HG03066 (cell line): ENCODE measurements around the gene S100A2.
"Not testable (repeated sequence)": the region's sequence is repeated elsewhere in the genome, so short reads cannot be mapped to it uniquely, and the experiment has no call there.

Source experiments
- ATAC-seq: cut with Tn5 transposase; IDR thresholded peaks from one replicate; pipeline ENCODE4 v1.9.1; 2021; ENCODE audit warnings: low read depth; ENCODE audit not compliant: unreplicated experiment

The S100A2 gene

DNA sequence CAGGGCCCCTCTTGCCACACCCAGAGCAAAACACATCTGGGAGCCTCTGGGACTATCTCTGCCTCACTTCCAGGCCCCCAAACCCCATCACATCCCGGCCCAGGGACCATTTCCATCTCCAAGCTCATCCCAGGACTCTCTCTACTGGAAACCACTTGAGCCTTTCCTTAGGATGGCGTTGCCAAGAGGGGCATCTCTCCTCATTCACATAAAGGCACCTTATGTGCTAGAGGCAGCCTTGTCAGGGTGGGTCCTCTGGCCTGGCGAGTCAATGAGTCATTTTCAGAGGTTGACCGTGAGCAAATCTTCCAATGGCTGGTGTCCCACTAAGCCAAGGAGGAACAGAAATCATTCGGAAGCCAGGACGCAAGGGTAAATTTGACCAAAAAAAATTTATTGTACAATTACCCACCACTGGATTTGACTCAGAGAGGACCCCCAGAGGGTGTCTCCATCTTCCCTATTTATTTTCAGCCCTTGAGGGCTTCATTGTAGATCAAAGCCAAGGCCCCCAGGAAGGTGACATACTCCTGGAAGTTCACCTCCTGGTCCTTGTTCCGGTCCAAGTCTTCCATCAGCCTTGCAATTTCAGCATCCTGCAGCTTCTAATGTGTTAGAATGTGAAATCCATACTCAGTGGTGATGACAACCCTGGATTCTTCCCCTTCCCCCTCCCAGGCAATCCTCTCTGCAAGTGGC is 31.3 kb downstream of the S100A2 start:
- no peak for ATAC-seq

DNA sequence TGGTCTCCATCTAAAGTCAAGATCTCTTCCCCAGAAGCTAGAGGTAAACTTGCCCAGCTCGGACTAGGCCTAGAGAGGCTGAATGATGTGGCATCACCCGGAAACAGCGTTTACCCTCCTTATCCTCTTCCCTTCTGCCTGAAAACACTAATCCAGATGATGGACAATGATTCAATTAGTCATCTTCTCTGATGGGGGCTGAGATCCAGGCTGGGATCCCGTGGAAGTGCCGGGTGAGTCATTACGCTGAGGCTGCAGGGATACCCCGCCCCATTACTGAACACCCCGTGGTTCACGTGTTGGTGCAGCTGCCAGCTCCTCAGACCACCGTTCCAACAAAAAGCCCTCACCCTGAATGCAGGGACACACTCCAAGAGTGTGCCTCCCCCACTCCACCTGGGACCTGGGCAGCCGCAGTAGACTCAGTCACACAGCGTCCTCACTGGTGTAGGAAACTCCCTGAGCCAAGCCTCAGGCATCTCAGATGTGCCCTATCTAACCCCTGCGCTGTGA is 31.9 kb downstream of the S100A2 start:
- ATAC-seq = no peak

DNA sequence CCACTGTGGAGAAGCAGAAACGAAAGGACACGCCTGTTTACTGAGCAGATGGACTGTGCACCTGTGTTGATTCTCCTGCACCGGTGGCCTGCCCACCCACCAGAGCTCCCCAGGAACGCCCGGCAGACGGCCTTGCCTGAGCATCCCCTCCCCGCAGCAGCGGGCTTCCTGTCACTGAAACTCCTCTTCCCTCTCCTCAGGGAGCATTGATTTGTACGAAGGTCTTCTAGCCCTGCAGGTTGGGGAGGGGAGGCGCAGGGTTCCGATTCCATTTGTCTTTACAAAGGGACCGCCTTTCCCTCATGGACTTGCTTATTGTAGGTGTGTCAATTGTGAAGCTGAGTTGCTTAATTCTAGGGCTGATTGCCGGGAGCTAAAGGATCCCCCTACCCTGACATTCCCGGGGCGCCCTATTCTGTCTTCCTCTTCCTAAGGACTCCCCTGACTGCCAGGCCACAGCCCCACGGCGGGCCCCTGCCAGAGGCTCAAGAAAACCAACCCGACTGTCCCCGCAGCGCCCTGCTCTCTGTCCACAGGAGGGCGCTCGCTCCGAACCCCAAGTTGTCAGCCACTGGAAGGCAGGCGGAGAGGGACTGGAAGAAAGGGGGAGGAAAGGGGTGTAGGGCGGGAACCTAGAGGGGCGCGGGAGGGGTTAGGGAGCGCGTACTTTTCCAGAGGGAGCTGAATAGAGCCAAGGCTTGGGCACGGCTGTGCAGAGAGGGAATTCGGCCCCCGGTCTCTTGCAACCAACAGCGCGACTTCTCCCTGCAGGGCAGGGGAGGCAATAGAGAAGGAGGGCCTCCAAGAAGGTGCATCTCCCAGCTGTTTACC is 32.7 kb downstream of the S100A2 start:
- no peak for ATAC-seq

DNA sequence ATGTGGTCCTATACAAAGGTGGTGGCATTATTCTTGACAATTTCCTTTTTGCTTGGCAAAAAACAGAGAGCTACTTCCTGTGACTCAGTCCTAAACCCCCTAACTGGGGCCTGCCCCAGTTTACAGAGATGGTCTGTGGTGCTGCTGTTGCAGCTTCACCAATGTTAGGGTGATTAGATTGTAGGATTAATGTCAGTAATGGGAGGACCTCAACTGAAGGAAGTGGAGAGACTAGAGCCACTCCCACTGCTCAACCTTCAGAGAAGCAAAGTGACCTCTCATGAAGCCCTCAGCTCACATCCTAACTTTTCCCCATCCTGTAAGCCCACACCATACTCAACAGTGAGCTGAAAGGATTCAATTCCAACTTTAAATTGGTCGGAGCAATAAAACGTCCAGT is 33.5 kb downstream of the S100A2 start:
- ATAC-seq = no peak

DNA sequence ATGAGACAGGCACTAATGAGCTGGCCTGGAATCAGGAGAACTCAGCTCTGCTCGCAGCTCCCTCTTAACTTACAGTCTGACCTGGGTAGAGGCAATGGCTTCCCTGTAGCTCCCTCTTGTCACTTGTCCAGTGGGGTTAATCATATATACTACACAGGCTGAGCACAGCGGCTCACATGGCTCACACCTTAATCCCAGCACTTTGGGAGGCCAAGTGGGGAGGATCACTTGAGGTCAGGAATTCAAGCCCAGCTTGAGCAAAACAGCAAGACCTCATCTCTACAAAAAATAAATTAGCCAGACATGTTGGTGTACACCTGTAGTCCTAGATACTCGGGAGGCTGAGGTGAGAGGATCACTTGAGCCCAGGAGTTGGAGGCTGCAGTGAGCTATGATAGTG is 34.0 kb downstream of the S100A2 start:
- no peak for ATAC-seq

DNA sequence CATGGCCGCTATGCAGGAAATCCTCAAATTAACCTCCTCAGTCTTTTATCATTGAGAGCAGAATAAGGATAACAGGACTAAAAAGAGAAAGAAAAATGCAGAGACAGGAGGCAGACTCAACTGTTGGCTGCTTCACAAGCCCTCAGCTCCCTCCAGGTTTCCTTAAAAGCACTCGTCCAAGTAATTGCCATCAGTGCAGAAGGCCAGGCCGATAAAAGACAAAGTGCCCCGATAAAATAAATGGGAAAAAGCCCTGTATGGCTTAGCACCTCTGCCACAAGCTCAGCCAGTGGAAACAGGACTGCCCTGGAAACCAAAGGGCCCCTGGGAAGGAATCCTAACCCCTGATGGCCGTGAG is 38.0 kb downstream of the S100A2 start:
- ATAC-seq = no peak

DNA sequence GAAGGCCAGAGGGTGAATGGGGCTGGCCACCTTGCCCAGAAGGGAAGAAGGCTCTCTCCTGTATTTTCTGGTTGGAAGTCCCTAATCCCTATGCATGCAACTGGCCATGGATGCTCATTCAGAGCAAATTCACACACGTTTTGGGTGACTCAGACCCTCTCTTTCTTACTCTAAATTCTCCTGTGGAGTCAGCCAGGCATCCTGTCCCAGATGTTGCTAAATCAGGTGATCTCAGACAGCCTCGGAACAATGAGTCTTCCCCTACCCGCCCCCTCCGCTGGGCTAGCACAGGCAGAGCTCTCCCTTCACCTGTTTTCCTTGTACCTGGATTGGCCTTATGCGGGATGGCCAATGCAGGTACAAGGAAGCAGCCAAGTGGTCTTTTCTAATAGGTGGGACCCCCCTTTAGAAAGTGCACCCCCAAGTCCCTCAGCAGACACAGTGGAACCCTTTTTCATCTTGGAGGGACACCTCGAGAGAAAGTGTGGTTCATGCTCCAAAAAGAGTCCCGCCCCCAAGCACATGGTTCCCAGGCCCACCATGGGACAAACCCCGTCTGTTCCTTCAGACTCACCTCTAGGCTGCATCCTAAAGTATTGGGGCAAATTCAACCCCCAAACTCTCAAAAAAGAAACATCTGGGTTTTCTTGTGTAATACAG is 38.5 kb downstream of the S100A2 start:
- ATAC-seq = no peak

DNA sequence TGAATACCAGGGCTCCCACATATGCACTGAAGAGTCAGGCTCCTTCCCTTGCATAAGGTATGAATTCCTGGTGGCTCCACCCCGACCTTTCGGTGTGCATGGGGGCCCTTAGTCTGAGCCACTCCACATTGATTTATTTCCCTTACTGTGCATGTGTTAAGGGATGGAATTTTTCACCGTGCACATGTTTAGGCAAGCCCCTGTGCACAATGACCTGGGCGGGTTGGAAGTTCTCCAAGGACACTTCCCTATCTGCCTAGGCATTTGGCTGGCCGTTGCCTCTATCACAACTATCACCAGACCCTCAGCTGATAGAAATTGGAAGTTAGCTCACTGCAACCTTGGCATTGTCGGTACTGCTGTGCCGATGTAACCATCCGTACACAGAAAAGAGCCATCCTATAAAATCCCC is 39.5 kb downstream of the S100A2 start:
- no peak for ATAC-seq

DNA sequence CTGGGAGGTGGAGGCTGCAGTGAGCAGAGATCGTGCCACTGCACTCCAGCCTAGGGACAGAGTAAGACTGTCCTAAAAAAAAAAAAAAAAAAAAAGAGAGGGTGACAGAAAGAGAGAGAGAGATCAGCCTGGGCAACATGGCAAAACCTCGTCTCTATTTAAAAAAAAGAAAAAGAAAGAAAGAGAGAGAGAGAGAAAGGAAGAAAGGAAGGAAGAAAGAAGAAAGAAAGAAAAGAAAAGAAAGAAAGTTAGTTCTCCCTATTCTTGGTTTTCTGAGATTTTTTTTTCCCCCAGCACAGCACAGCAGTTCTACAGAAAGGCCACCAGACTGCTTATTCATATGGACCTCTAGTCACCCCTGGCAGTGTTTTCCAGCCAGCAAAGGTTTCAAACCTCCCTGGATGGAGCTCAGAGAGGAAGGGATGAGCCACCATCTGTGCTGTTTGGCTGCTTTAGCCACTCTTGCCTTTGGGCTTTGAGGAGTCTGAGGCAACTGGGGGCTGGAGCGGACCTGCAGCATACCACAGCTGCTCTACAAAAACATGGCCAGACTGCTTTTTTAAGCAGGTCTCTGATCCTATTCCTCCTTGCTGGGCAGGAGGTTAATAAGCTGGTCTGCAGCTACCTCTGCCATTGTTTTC is 40.4 kb downstream of the S100A2 start:
- no peak for ATAC-seq

DNA sequence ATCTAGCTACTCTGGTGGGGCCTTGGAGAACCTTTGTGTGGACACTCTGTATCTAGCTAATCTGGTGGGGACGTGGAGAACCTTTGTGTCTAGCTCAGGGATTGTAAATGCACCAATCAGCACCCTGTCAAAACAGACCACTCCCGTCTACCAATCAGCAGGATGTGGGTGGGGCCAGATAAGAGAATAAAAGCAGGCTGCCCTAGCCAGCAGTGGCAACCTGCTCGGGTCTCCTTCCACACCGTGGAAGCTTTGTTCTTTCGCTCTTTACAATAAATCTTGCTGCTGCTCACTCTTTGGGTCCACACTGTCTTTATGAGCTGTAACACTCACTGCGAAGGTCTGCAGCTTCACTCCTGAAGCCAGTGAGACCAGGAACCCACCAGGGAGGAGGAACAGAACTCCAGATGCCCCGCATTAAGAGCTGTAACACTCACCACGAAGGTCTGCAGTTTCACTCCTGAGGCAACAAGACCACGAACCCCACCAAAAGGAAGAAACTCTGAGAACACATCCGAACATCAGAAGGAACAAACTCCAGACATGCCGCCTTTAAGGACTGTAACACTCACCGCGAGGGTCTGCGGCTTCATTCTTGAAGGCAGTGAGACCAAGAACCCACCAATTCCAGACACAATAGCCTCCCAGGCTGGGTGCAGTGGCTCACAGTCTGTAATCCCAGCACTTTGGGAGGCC is 43.1 kb downstream of the S100A2 start:
- not testable (repeated sequence) for ATAC-seq

DNA sequence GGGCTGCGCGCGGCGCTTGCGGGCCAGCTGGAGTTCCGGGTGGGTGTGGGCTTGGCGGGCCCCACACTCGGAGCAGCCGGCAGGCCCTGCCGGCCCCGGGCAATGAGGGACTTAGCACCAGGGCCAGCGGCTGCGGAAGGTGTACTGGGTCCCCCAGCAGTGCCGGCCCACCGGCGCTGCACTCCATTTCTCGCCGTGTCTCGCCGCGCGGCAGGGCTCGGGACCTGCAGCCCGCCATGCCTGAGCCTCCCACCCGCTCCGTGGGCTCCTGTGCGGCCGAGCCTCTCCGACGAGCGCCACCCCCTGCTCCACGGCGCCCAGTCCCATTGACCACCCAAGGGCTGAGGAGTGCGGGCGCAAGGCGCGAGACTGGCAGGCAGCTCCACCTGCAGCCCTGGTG is 43.8 kb downstream of the S100A2 start:
- ATAC-seq = not testable (repeated sequence)

DNA sequence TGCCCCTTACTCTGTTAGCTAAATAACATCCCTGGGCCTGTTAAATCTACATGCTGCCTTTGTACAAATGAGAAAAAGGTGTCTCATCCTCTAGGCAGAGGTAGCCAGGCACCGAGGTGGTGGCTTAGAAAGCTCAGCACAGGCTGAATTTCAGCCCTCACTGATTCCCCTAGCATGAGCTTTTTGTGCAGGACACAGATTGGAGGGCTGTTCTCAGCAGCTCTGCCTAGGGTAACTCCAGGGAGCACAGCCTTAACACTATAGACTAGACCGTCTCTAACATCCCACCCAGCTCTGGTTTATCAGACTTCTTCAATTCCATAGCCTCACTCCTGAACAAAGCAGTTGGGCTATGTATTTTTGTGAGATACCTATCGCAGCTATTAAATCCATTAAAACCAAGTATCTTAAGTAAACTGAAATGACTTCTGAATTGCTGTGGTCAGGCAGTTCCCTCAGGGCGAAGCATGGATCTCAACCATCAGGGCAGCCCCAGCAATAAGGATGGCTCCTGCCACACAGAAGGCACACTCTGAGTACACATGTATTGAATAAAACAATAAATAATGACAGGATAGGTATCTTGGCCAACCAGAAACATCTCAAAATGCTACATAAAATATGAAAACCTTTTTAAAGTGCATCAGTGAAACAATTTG is 44.7 kb downstream of the S100A2 start:
- ATAC-seq = no peak

DNA sequence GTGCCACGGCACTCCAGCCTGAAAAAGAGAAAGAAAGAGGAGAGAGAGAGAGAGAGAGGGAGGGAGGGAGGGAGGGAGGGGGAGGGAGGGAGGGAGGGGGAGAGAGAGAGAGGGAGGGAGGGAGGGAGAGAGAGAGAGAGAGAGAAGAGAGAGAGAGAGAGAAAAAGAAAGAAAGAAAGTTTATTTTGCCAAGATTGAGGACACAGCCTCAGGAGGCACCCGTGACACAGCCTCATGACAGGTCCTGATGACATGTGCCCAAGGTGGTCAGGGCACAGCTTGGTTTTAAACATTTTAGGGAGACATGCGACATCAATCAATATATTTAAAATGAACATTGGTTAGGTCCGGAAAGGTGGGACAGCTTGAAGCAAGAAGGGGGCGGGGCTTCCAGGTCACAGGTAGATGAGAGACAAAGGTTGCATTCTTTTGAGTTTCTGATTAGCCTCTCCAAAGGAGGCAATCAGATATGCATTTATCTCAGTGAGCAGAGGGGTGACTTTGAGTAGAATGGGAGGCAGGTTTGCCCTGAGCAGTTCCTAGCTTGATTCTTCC is 45.4 kb downstream of the S100A2 start:
- ATAC-seq = not testable (repeated sequence)

DNA sequence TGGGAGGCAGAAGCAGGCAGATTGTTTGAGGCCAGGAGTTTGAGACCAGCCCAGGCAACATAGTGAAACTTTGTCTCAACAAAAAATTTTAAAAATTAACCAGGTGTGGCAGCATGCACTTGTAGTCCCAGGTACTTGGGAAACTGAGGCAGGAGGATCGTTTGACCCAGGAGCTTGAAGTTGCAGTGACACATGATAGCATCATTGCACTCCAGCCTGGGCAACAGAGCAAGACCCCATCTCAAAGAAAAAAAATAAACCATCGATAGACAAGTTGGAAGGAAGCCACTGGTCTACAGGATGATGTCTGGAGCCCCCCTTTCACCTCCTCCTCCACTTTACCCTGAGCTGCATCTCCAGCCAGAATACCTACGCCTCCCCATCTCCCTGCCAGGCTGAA is 46.4 kb downstream of the S100A2 start:
- ATAC-seq = no peak

DNA sequence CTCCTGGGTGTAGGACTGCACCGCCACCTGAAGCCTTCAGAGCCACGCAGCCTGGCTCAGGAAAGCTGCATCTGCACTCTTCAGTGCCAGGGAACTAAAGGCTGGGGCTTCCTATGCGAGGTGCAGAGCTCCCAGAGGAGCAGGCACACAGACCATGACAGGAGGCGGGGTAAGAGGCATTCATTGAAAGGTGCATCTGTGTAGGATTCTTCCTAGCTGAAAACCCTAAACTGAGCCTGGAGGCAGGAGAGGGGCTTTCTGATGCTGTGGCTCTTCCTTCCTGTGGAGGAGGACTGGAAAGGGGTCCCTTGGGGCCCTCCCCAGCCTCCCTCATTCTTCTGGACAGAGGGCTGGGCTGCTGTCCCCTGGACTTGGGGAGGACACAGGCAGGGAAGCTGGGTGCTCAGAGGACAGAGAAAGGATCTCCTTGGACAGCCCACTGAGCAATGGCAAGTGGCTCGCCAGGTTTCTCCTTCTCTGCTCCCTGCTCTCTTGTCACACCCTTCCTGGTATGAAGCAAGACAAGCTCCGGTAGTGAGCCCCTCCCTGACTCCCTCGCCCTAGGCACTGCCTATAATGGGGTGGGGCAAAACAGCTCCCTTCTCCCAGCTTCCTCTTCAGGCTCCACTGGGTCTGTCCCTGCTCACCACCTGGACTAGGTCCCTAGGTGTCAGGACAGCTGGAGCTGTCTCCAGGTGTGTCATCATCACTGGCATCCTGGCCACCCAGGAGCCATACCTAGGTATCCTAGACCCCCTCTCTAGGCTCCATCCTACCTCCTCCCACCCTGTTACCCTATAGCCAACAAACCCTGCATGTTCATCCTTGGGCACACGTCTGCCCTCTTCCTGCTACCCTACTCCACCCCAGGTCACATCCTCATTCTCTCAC is 49.9 kb downstream of the S100A2 start:
- ATAC-seq = no peak

DNA sequence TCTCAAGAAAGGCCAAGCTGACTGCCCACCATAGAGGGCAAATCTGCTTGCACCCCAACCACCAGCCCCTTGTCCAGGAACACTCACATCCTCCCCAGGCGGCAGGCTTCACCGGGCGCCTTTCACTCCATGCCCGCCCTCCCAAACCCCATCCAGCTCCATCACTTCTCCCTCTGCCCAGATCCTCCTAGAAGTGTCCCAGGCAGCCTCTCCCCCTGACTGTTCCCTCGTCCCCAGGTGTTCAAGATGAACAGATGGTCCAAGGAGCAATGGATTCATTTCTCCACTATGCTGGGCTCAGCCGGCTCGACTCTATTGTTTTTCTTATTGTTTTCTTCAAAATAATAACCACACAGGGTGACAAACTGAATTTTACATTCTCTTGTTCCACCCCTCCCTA is 52.0 kb downstream of the S100A2 start:
- no peak for ATAC-seq

DNA sequence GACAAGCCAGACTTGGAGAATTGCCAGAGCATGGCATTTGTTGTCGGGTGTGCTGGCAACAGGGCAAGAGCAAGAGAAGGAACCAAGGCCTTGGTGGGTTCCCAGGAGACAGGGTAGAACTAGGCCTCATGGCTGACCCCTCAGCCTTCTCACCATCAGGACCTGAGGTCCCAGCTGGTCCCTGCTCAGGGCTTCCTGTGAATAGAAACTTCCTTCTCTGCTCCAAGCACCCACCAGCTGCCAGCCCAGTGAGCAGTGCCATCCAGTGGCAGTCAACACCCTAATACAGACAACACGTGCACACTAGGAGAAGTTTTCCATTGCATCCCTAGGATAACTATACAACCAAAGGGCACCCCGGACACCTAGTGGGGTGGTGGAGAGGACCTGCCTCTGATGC is 52.6 kb downstream of the S100A2 start:
- no peak for ATAC-seq
